Activated CD4-positive, alpha-beta T cell treated with anti-CD3 and anti-CD28 coated beads, Interleukin-2, amount 10 ng/mL, durations not matched to agents 7 days and 5 days (primary cell): ENCODE results near the gene C3orf38. TPM values are rescaled to one million over a fixed set of nuclear protein-coding genes. Genes with fewer than 3 reads are reported as not detected.
A peak's percentile ranks its signal among the peaks of the same experiment; 100 is the strongest.

Source experiments
- CTCF ChIA-PET: fragments of 350-600 bp; sonication (Branson Sonifier 250); formaldehyde crosslinking; loops from one replicate; lab custom pipeline; 2021; ENCODE audit warnings: antibody characterized with exemption; lab: Charles Lee
- POLR2A ChIA-PET: fragments of 350-600 bp; sonication (Branson Sonifier 250); formaldehyde crosslinking; loops from one replicate; lab custom pipeline; 2021; ENCODE audit warnings: antibody characterized with exemption; lab: Charles Lee
- DNase-seq: peaks from one replicate; pipeline ENCODE4 v3.0.0-alpha.2; 2020
- H3K27ac Mint-ChIP-seq: one replicate; pipeline ENCODE4 v1.8.0; 2021; ENCODE audit warnings: mild to moderate bottlenecking, moderate library complexity, mixed read lengths
- H3K27me3 Mint-ChIP-seq: one replicate; pipeline ENCODE4 v1.8.0; 2021; ENCODE audit warnings: mixed read lengths
- H3K36me3 Mint-ChIP-seq: one replicate; pipeline ENCODE4 v1.8.0; 2021; ENCODE audit warnings: low read depth, mixed read lengths
- H3K4me1 Mint-ChIP-seq: one replicate; pipeline ENCODE4 v1.8.0; 2021; ENCODE audit warnings: mixed read lengths
- H3K4me3 Mint-ChIP-seq: one replicate; pipeline ENCODE4 v1.8.0; 2021; ENCODE audit warnings: mild to moderate bottlenecking, moderate library complexity, mixed read lengths
- H3K9me3 Mint-ChIP-seq: one replicate; pipeline ENCODE4 v1.8.0; 2021; ENCODE audit warnings: mixed read lengths
- total RNA-seq, 2 experiments: library from RNA; stranded (reverse); gene quantifications; one replicate each; pipeline ENCODE4 v1.2.3, GENCODE V29; 2021

Gene C3orf38
- total RNA-seq, 2 experiments from 2014 or later = 30.5 to 40.1 TPM

- DNase-seq = no peak
- ChIA-PET CTCF (interaction anchor here (1.3 kb wide), 1 partner anchor 8 kb away, joined by 3 read pairs; no protein-coding TSS in a partner anchor), POLR2A (no interaction called here)
- no peaks in the 10 kb centered on the region for H3K9me3 Mint-ChIP-seq
- no peaks in the 10 kb centered on the region for H3K27me3 Mint-ChIP-seq
- peaks cover 6% of the 10 kb centered on the region for H3K4me1 Mint-ChIP-seq
- peaks cover 42% of the 10 kb centered on the region for H3K36me3 Mint-ChIP-seq
- H3K4me3 Mint-ChIP-seq = no peak overlapping the region
- no peak overlapping the region for H3K27ac Mint-ChIP-seq
These were observed 11.9 kb upstream of the C3orf38 start for GRCh38 chr3:88137836-88138235.

GRCh38 chr3:88141458-88142083, 8.2 kb upstream of the C3orf38 start:
- ChIA-PET POLR2A (no interaction called here), CTCF (no interaction called here)
- peaks cover 32% of the 10 kb centered on the region for H3K36me3 Mint-ChIP-seq
- no peak overlapping the region for H3K4me3 Mint-ChIP-seq
- H3K27me3 Mint-ChIP-seq = no peaks in the 10 kb centered on the region
- peaks cover 3% of the 10 kb centered on the region for H3K4me1 Mint-ChIP-seq
- no peak for DNase-seq
- H3K27ac Mint-ChIP-seq = no peak overlapping the region
- H3K9me3 Mint-ChIP-seq = no peaks in the 10 kb centered on the region

DNA sequence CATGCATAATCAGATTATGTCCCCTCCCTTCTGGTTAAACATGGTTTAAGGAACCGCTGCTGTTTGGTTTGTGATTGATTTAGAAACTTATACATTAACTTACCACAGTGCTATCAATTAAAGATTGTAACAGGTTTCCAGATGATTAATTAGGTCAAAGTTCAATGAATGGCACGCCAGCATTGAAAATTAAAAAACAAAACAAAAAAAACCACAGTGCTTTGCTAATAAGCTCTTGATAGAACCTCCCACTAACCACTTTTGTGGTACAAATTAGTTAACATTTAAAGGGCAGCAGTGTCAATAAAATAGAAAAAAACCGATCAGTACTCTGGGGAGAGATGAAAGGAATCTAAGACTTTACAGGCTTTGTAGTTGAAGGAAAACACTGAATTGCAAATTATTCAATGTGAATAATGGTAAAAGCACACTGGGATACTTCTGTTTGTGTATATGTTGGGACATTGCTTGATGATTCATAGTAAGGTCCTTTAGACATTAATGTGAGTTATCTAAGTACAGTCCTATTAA, 7.6 kb upstream of the C3orf38 start:
- POLR2A ChIA-PET = no interaction called here
- Mint-ChIP-seq H3K27ac (no peak overlapping the region), H3K9me3 (no peaks in the 10 kb centered on the region), H3K36me3 (peaks cover 29% of the 10 kb centered on the region), H3K27me3 (no peaks in the 10 kb centered on the region), H3K4me1 (peaks cover 8% of the 10 kb centered on the region), H3K4me3 (no peak overlapping the region)
- no peak for DNase-seq
- CTCF ChIA-PET = no interaction called here

GRCh38 chr3:88147261-88147660, 2.5 kb upstream of the C3orf38 start:
- H3K4me1 Mint-ChIP-seq = peaks cover 31% of the 10 kb centered on the region
- H3K27me3 Mint-ChIP-seq = no peaks in the 10 kb centered on the region
- H3K36me3 Mint-ChIP-seq = peaks cover 17% of the 10 kb centered on the region
- ChIA-PET CTCF (interaction anchor here (0.6 kb wide), 1 partner anchor 89 kb away, joined by 3 read pairs; the partner anchor contains the start of genes CGGBP1 and ZNF654), POLR2A (no interaction called here)
- H3K27ac Mint-ChIP-seq = no peak overlapping the region
- H3K9me3 Mint-ChIP-seq = no peaks in the 10 kb centered on the region
- no peak overlapping the region for H3K4me3 Mint-ChIP-seq
- DNase-seq = no peak

DNA sequence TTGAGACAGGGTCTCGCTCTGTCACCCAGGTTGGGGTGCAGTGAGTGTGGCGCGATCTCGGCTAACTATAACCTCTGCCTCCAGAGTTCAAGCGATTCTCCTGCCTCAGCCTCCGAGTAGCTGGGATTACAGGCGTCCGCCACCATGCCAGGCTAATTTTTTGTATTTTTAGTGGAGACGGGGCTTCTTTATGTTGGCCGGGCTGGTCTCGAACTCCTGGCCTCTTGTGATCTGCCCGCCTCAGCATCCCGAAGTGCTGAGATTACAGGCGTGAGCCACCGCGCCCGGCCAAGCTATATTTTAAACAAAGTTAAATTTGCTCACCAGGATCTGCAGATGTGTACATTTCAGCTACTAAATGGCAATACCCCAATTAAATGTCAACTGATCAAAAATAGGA, 1.1 kb upstream of the C3orf38 start:
- ChIA-PET CTCF (interaction anchor here (0.8 to 1.2 kb wide), 3 partner anchors 90 to 120 kb away, joined by 3 to 4 read pairs (median 4); no protein-coding TSS in a partner anchor), POLR2A (interaction anchor here (0.6 kb wide), 1 partner anchor 18 kb away, joined by 3 read pairs; no protein-coding TSS in a partner anchor)
- Mint-ChIP-seq H3K27ac (peak overlapping the region; percentile 97), H3K9me3 (no peaks in the 10 kb centered on the region), H3K36me3 (peaks cover 20% of the 10 kb centered on the region), H3K4me3 (peak overlapping the region; percentile 93), H3K4me1 (peaks cover 41% of the 10 kb centered on the region), H3K27me3 (no peaks in the 10 kb centered on the region)
- DNase-seq = no peak

- Mint-ChIP-seq H3K4me3 (peak overlapping the region; percentile 93), H3K9me3 (no peaks in the 10 kb centered on the region), H3K4me1 (peaks cover 41% of the 10 kb centered on the region), H3K27ac (peak overlapping the region; percentile 97), H3K27me3 (no peaks in the 10 kb centered on the region), H3K36me3 (peaks cover 20% of the 10 kb centered on the region)
- POLR2A ChIA-PET = interaction anchor here (0.6 to 0.8 kb wide), 2 partner anchors 19 to 879 kb away, joined by 3 to 4 read pairs; no protein-coding TSS in a partner anchor
- DNase-seq = no peak
- CTCF ChIA-PET = interaction anchor here (0.8 to 1.2 kb wide), 5 partner anchors 16 to 120 kb away, joined by 3 to 4 read pairs (median 4); no protein-coding TSS in a partner anchor
These were observed 654 bp upstream of the C3orf38 start for GRCh38 chr3:88149101-88149508.

- Mint-ChIP-seq H3K4me1 (peaks cover 44% of the 10 kb centered on the region), H3K36me3 (peaks cover 27% of the 10 kb centered on the region), H3K9me3 (no peaks in the 10 kb centered on the region), H3K27me3 (no peaks in the 10 kb centered on the region), H3K27ac (peak overlapping the region; percentile 99), H3K4me3 (peak overlapping the region; percentile 93)
- DNase-seq = peak; percentile 51
- CTCF ChIA-PET = interaction anchor here (1.2 kb wide), 1 partner anchor 26 kb away, joined by 4 read pairs; no protein-coding TSS in a partner anchor
- POLR2A ChIA-PET = interaction anchor here (1.1 kb wide), 1 partner anchor 92 kb away, joined by 3 read pairs; no protein-coding TSS in a partner anchor
These were observed 612 bp downstream of the C3orf38 start for GRCh38 chr3:88150371-88150770.

DNA sequence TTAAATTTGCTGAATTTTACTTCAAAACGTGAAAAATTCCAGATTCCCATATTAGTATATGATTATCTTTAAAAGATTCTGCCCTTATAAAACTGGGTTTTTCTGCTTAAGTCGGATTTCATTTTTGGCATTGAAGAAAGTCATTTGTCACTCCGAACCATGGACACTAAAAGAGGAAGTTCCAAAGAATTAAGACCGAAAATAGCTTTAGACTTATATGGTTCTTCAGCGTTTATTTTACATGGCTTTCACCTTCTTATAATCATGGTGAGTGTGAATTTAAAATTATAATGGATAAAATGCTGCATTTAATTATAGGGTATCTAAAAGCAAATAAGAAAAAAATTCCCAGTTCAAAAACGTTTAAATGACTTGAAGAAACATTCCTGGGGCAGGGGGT, 1.0 kb downstream of the C3orf38 start:
- ChIA-PET CTCF (no interaction called here), POLR2A (interaction anchor here (1.1 kb wide), 1 partner anchor 93 kb away, joined by 3 read pairs; no protein-coding TSS in a partner anchor)
- no peaks in the 10 kb centered on the region for H3K27me3 Mint-ChIP-seq
- peaks cover 46% of the 10 kb centered on the region for H3K4me1 Mint-ChIP-seq
- no peaks in the 10 kb centered on the region for H3K9me3 Mint-ChIP-seq
- no peak for DNase-seq
- peak overlapping the region; percentile 93 for H3K4me3 Mint-ChIP-seq
- peaks cover 31% of the 10 kb centered on the region for H3K36me3 Mint-ChIP-seq
- peak overlapping the region; percentile 99 for H3K27ac Mint-ChIP-seq

- Mint-ChIP-seq H3K9me3 (no peaks in the 10 kb centered on the region), H3K4me1 (peaks cover 52% of the 10 kb centered on the region), H3K27ac (peak overlapping the region; percentile 77), H3K27me3 (no peaks in the 10 kb centered on the region), H3K36me3 (peaks cover 36% of the 10 kb centered on the region), H3K4me3 (peak overlapping the region; percentile 93)
- no peak for DNase-seq
- CTCF ChIA-PET = no interaction called here
- POLR2A ChIA-PET = no interaction called here
These were observed 1.6 kb downstream of the C3orf38 start for GRCh38 chr3:88151358-88151757.

GRCh38 chr3:88152841-88153240, 3.1 kb downstream of the C3orf38 start:
- peaks cover 51% of the 10 kb centered on the region for H3K4me1 Mint-ChIP-seq
- POLR2A ChIA-PET = no interaction called here
- no peaks in the 10 kb centered on the region for H3K9me3 Mint-ChIP-seq
- peak overlapping the region; percentile 36 for H3K27ac Mint-ChIP-seq
- DNase-seq = no peak
- CTCF ChIA-PET = no interaction called here
- no peak overlapping the region for H3K4me3 Mint-ChIP-seq
- no peaks in the 10 kb centered on the region for H3K27me3 Mint-ChIP-seq
- peaks cover 45% of the 10 kb centered on the region for H3K36me3 Mint-ChIP-seq

DNA sequence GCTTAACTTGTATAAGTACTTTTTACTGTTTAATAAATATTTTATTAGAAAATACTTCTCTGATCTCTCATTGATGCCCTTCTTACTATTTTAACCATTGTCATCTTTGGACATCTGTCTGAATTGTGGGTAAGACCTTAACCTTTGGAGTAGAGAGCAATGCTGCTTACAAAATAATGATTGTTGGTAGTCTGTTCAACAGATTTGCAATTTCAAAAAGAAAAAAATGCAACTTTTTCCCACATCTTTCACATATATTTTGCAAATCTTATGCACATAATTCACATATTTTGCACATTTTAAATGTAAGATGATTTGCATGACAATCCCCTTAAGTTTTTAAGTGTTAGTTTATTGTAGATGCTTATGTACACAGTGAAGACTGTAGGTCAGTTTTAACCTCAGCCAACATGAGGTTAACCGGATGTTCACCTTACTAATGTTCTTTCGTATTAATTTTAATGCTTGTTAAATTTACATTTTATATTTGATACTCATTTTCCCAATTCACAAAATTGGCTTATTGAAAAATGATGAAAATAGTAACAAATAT, 16.7 kb downstream of the C3orf38 start:
- CTCF ChIA-PET = no interaction called here
- POLR2A ChIA-PET = no interaction called here
- H3K9me3 Mint-ChIP-seq = peaks cover 3% of the 10 kb centered on the region
- no peak overlapping the region for H3K27ac Mint-ChIP-seq
- peaks cover 24% of the 10 kb centered on the region for H3K36me3 Mint-ChIP-seq
- DNase-seq = no peak
- no peaks in the 10 kb centered on the region for H3K27me3 Mint-ChIP-seq
- no peak overlapping the region for H3K4me3 Mint-ChIP-seq
- H3K4me1 Mint-ChIP-seq = peaks cover 11% of the 10 kb centered on the region

DNA sequence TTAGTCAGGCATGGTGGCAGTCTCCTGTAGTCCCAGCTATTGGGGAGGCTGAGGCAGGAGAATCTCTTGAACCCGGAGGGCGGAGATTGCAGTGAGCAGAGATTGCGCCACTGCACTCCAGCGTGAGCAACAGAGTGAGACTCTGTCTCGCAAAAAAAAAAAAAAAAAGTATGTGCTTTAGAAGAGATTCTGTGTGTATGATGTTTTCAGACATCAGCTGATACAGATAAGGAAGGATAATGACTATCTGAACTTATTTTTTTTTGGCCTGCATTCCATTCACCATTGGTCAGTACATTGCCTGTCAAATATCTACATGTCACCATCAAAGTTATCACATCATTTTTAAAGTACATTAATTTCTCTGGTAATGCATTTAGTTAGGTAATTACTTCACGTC, 17.4 kb downstream of the C3orf38 start:
- ChIA-PET CTCF (no interaction called here), POLR2A (no interaction called here)
- Mint-ChIP-seq H3K27me3 (no peaks in the 10 kb centered on the region), H3K36me3 (peaks cover 22% of the 10 kb centered on the region), H3K4me3 (no peak overlapping the region), H3K9me3 (peaks cover 3% of the 10 kb centered on the region), H3K4me1 (peaks cover 10% of the 10 kb centered on the region), H3K27ac (no peak overlapping the region)
- no peak for DNase-seq

GRCh38 chr3:88167704-88168103, 17.9 kb downstream of the C3orf38 start:
- no peak overlapping the region for H3K27ac Mint-ChIP-seq
- H3K27me3 Mint-ChIP-seq = no peaks in the 10 kb centered on the region
- POLR2A ChIA-PET = no interaction called here
- no peak for DNase-seq
- H3K4me3 Mint-ChIP-seq = no peak overlapping the region
- H3K36me3 Mint-ChIP-seq = peaks cover 19% of the 10 kb centered on the region
- peaks cover 3% of the 10 kb centered on the region for H3K9me3 Mint-ChIP-seq
- CTCF ChIA-PET = no interaction called here
- peaks cover 7% of the 10 kb centered on the region for H3K4me1 Mint-ChIP-seq
